ENCODE data around the gene RAB3D.

Gene RAB3D

GRCh38 chr19:11377756-11378155 lies 38.3 kb upstream of the RAB3D start:
- H2AFZ ChIP-seq (ENCODE audit: low read depth, low read length, severe bottlenecking): no peak overlapping the region
- no peaks in the 10 kb centered on the region for H3K27me3 ChIP-seq (ENCODE audit: low read length)
- no peaks in the 10 kb centered on the region for H3K36me3 ChIP-seq (ENCODE audit: low read length)
- peaks cover 9% of the 10 kb centered on the region; the same call in 1 of the 2 replicates for H3K79me2 ChIP-seq (ENCODE audit: insufficient read depth, low read length)
- no peaks in the 10 kb centered on the region for H3K9me3 ChIP-seq (ENCODE audit: insufficient read depth, low read length)
- no peak overlapping the region for H3K4me3 ChIP-seq (ENCODE audit: insufficient read depth, low read length, poor library complexity, severe bottlenecking)
- peak overlapping the region; percentile 38 for H3K4me2 ChIP-seq (ENCODE audit: low read depth, low read length, poor library complexity, severe bottlenecking)
- TF ChIP-seq CTCF (IDR thresholded peaks at IDR 0.05; ENCODE audit: insufficient read depth, low read length, poor library complexity, severe bottlenecking) (no peak), EZH2phosphoT487 (conservative IDR thresholded peaks at IDR 0.05; ENCODE audit: low read length) (no peak)
- H3K9ac ChIP-seq (ENCODE audit: low read length): no peak overlapping the region
- H3F3A ChIP-seq (ENCODE audit: insufficient read depth): peaks cover 26% of the 10 kb centered on the region
- H4K20me1 ChIP-seq (ENCODE audit: low read depth, low read length): no peaks in the 10 kb centered on the region
- H3K9me2 ChIP-seq (replicated peaks; ENCODE audit: insufficient read depth, low read length): no peaks in the 10 kb centered on the region
- peak overlapping the region; percentile 40; the same call in 1 of the 2 replicates for H3K27ac ChIP-seq (ENCODE audit: low read depth, low read length)

DNA sequence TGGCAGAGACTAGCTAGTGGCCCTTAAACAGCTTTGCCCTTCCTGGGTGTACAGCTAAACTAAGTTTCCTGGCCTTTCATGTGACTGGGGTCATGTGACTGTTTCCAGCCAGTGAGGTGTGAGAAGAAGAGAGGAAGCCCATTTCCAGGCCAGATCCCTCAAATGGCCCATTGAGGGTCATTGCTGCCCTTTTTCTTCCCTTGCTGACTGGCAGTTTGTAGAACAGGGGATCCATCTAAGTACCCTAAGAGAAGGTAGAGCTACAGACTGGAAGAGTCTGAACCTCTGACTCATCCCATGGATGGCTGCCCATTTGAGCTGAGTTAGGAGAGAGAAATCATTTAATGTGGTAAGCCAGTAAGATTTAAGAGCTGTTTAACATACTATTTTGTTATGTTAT lies 37.8 kb upstream of the RAB3D start:
- TF ChIP-seq EZH2phosphoT487 (conservative IDR thresholded peaks at IDR 0.05; ENCODE audit: low read length) (no peak), CTCF (IDR thresholded peaks at IDR 0.05; ENCODE audit: insufficient read depth, low read length, poor library complexity, severe bottlenecking) (no peak)
- no peaks in the 10 kb centered on the region for H3K27me3 ChIP-seq (ENCODE audit: low read length)
- no peaks in the 10 kb centered on the region for H3K36me3 ChIP-seq (ENCODE audit: low read length)
- peaks cover 26% of the 10 kb centered on the region for H3F3A ChIP-seq (ENCODE audit: insufficient read depth)
- no peak overlapping the region for H3K4me3 ChIP-seq (ENCODE audit: insufficient read depth, low read length, poor library complexity, severe bottlenecking)
- H3K27ac ChIP-seq (ENCODE audit: low read depth, low read length): peak overlapping the region; percentile 40
- H4K20me1 ChIP-seq (ENCODE audit: low read depth, low read length): no peaks in the 10 kb centered on the region
- peak overlapping the region; percentile 38 for H3K4me2 ChIP-seq (ENCODE audit: low read depth, low read length, poor library complexity, severe bottlenecking)
- H2AFZ ChIP-seq (ENCODE audit: low read depth, low read length, severe bottlenecking): no peak overlapping the region
- H3K9ac ChIP-seq (ENCODE audit: low read length): no peak overlapping the region
- H3K9me2 ChIP-seq (replicated peaks; ENCODE audit: insufficient read depth, low read length): no peaks in the 10 kb centered on the region
- peaks cover 9% of the 10 kb centered on the region; the same call in 1 of the 2 replicates for H3K79me2 ChIP-seq (ENCODE audit: insufficient read depth, low read length)
- no peaks in the 10 kb centered on the region for H3K9me3 ChIP-seq (ENCODE audit: insufficient read depth, low read length)

DNA sequence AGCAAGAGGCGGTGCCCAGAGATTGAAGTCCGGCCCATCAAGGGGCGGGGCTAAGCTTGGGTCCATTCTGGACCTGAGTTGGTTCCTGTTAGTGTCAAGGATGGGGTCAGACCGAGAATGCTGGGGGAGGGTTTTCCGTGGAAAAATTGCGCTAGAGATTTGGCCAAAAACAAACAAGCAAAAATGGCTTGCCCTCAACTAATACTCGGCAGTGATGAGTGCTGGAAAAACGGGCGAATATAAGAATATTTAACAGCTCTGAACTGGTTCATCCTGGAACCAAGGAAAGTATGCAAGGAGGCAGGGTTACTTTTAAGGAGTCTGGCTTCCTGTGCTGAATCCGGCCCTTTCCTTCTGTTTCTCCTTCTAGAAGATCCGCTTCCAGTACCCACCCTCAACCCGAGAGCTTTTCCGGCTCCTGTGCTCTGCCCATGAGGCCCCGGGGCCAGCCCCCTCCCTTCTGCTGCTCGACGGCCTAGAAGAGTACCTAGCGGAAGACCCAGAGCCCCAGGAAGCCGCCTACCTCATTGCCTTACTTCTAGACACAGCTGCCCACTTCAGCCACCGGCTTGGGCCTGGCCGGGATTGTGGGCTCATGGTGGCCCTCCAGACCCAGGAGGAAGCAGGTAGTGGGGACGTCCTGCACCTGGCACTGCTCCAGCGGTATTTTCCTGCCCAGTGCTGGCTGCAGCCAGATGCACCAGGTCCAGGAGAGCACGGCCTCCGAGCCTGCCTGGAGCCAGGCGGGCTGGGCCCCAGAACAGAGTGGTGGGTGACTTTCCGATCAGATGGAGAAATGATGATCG lies 35.9 kb upstream of the RAB3D start:
- no peak overlapping the region for H2AFZ ChIP-seq (ENCODE audit: low read depth, low read length, severe bottlenecking)
- H3K9ac ChIP-seq (ENCODE audit: low read length): peak overlapping the region; percentile 69
- H4K20me1 ChIP-seq (ENCODE audit: low read depth, low read length): no peaks in the 10 kb centered on the region
- peaks cover 22% of the 10 kb centered on the region for H3F3A ChIP-seq (ENCODE audit: insufficient read depth)
- no peak for TF ChIP-seq EZH2phosphoT487 (conservative IDR thresholded peaks at IDR 0.05; ENCODE audit: low read length)
- TF ChIP-seq CTCF (IDR thresholded peaks at IDR 0.05; ENCODE audit: insufficient read depth, low read length, poor library complexity, severe bottlenecking): no peak
- H3K4me2 ChIP-seq (ENCODE audit: low read depth, low read length, poor library complexity, severe bottlenecking): peak overlapping the region; percentile 81
- H3K27ac ChIP-seq (ENCODE audit: low read depth, low read length): peak overlapping the region; percentile 81
- no peaks in the 10 kb centered on the region for H3K27me3 ChIP-seq (ENCODE audit: low read length)
- no peaks in the 10 kb centered on the region for H3K9me2 ChIP-seq (replicated peaks; ENCODE audit: insufficient read depth, low read length)
- peaks cover 9% of the 10 kb centered on the region; the same call in 1 of the 2 replicates for H3K79me2 ChIP-seq (ENCODE audit: insufficient read depth, low read length)
- H3K9me3 ChIP-seq (ENCODE audit: insufficient read depth, low read length): no peaks in the 10 kb centered on the region
- H3K36me3 ChIP-seq (ENCODE audit: low read length): no peaks in the 10 kb centered on the region
- H3K4me3 ChIP-seq (ENCODE audit: insufficient read depth, low read length, poor library complexity, severe bottlenecking): peak overlapping the region; percentile 62

Data from SU-DHL-6 (cell line).